H1 (cell line): ENCODE data around the gene RNF44.

Experiments
- CBX8 ChIP-seq: fragments of 300-800, 300-1000 bp; sonication (generic); IDR thresholded peaks from 2 replicates; pipeline ENCODE4 v1.7.1; 2016; ENCODE audit warnings: low read depth, low read length, borderline replicate concordance
- CEBPB ChIP-seq: IDR thresholded peaks from 2 replicates; pipeline ENCODE4 v1.6.1; 2012; ENCODE audit warnings: low read depth, low read length
- CREB1 ChIP-seq: IDR thresholded peaks from 2 replicates; pipeline ENCODE4 v1.6.1; 2012; ENCODE audit warnings: inconsistent platforms
- CTCF ChIP-seq, 3 experiments: IDR thresholded peaks; 1 replicate in 2 of 3; 2 replicates in 1 of 3; pipeline versions ENCODE4 v1.5.1 to v1.6.1; 2011; ENCODE audit warnings: low read length in 3 of 3, mild to moderate bottlenecking in 3 of 3, inconsistent platforms in 2 of 3, low read depth in 1 of 3, moderate library complexity in 1 of 3; ENCODE audit not compliant: insufficient read depth in 1 of 3; ENCODE audit errors: control extremely low read depth in 1 of 3
- EP300 ChIP-seq, 2 experiments: IDR thresholded peaks; 1 replicate in 1 of 2; 2 replicates in 1 of 2; pipeline ENCODE4 v1.6.1; 2011 to 2012; ENCODE audit warnings: low read depth in 2 of 2, low read length in 2 of 2, mild to moderate bottlenecking in 2 of 2, borderline replicate concordance in 1 of 2, inconsistent platforms in 1 of 2, moderate library complexity in 1 of 2
- GABPA ChIP-seq: IDR thresholded peaks from 2 replicates; pipeline ENCODE4 v1.6.1; 2011; ENCODE audit warnings: mild to moderate bottlenecking, low read length, moderate library complexity, borderline replicate concordance; ENCODE audit not compliant: insufficient read depth
- MAX ChIP-seq: IDR thresholded peaks from 2 replicates; pipeline ENCODE4 v1.6.1; 2012; ENCODE audit warnings: inconsistent platforms
- NRF1 ChIP-seq: IDR thresholded peaks from 2 replicates; pipeline ENCODE4 v1.6.1; 2011; ENCODE audit warnings: mild to moderate bottlenecking, low read depth, low read length, improper control_type of control experiment
- POLR2A ChIP-seq, 2 experiments: IDR thresholded peaks; 1 replicate in 1 of 2; 2 replicates in 1 of 2; pipeline ENCODE4 v1.6.1; 2011; ENCODE audit warnings: low read depth in 2 of 2, low read length in 2 of 2, mild to moderate bottlenecking in 2 of 2; ENCODE audit errors: control extremely low read depth in 1 of 2

GRCh38 chr5:176486189-176486757 lies 50.9 kb downstream of the RNF44 start:
- TF ChIP-seq POLR2A (IDR thresholded peaks at IDR 0.05; ENCODE audit: control extremely low read depth in 1 of 2, low read depth in 2 of 2, low read length in 2 of 2) = no peak
- TF ChIP-seq MAX = no peak
- TF ChIP-seq CTCF (IDR thresholded peaks at IDR 0.05; ENCODE audit: control extremely low read depth in 1 of 3, insufficient read depth in 1 of 3, low read depth in 1 of 3, low read length in 3 of 3) = no peak
- TF ChIP-seq EP300 (IDR thresholded peaks at IDR 0.05; ENCODE audit: borderline replicate concordance in 1 of 2, low read depth in 2 of 2, low read length in 2 of 2) = no peak
- TF ChIP-seq NRF1 = no peak
- TF ChIP-seq GABPA = no peak
- no peak for TF ChIP-seq CREB1
- TF ChIP-seq CBX8 = no peak
- no peak for TF ChIP-seq CEBPB
